Stimulated activated CD4-positive, alpha-beta T cell treated with anti-CD3 and anti-CD28 coated beads, Interleukin-15, amount 100 ng/mL, for 1 hour (primary cell): ENCODE measurements around the gene HSF4.

Experiments used
- DNase-seq, 2 donors: peaks; one replicate each; pipeline ENCODE4 v3.0.0-alpha.2; 2020; ENCODE audit warnings: low read depth in 1 of 2, low spot score in 1 of 2

Gene HSF4

DNA sequence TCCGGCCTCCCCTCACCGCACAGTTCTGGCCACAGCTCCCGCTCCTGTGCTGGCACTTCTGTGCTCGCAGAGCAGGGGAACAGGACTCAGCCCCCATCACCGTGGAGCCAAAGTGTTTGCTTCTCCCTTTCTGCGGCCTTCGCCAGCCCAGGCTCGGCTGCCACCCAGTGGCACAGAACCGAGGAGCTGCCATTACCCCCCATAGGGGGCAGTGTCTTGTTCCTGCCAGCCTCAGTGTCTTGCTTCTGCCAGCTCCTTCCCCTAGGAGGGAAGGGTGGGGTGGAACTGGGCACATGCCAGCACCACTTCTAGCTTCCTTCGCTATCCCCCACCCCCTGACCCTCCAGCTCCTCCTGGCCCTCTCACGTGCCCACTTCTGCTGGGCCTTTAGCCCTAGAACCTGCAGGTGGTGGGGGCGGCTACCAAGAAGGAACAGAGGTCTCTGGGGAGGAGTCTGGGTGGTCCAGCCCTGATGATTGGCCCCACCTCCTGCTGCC lies 33.7 kb downstream of the HSF4 start:
- no peak for DNase-seq

DNA sequence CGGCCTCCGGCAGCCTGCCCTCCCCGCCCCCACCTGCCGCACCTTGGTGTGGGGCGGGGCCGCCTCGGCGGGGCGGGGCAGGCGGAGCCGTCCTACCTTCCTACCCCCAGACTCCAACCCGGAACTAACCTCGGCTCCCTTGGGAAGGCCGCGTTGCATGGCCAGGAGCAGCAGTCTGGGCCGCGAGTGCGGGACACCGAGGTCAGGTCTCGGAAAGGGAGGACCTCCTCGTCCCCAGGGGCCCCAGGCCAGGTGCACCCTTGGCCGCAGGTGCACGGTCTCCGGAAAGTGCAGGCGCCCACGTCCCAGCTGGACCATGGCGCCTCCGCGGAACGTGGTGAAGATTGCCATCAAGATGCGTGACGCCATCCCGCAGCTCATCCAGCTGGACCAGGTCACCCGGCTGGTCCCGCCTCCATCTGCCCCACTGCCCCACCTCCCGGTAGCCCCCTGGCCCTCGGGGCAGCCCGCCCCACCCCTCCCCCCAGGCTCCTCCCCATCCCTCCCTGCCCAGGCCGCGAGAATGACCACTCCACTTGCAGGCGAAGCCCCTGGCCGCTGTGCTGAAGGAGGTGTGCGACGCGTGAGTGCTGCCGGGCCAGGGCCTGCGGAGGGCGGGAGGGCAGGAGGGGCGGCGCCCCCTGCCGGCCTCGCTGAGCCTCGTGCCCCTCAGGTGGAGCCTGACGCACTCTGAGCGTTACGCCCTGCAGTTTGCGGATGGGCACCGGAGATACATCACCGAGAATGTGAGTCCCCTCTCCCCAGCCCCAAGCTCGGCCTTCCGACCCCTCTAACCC lies 34.7 kb downstream of the HSF4 start, which contains the start of gene ELMO3:
TSS of gene ELMO3 (plus strand) at position 121 of the 797 bp plus-strand sequence. CDS start at position 317, 196 bp downstream.
- DNase-seq = no peak

DNA sequence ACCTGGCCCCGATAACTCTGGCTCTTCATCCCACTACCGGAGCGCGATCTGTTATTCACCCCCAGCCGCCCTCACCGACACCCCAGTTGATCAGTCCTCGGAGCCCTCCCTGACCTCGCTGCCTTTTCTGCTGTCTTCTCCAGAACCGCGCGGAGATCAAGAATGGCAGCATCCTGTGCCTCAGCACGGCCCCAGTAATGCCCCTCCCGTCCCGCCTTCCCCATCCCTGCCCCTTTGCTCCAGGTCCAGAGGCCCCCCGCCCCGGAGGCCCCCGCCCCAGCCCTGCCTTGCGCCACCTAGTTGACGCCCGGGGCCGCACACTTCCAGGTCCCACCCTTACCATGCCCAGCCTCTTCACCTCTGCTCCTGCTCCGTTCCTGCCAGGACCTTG lies 35.3 kb downstream of the HSF4 start:
- no peak for DNase-seq

DNA sequence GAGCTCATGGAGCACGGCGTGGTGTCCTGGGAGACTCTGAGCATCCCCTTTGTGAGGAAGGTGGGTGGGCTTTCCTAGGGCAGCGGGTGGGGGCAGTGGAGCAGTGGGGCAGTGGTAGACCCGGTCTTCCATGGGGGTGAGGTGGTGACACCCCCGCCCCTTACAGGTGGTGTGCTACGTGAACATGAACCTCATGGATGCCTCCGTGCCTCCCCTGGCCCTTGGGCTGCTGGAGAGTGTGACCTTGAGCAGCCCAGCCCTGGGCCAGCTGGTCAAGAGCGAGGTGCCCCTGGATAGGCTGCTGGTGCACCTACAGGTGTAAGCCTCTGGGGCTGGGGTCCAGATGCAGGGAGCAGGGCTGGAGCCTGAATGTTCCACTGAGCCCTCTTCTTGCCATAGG lies 35.9 kb downstream of the HSF4 start:
- DNase-seq = no peak

DNA sequence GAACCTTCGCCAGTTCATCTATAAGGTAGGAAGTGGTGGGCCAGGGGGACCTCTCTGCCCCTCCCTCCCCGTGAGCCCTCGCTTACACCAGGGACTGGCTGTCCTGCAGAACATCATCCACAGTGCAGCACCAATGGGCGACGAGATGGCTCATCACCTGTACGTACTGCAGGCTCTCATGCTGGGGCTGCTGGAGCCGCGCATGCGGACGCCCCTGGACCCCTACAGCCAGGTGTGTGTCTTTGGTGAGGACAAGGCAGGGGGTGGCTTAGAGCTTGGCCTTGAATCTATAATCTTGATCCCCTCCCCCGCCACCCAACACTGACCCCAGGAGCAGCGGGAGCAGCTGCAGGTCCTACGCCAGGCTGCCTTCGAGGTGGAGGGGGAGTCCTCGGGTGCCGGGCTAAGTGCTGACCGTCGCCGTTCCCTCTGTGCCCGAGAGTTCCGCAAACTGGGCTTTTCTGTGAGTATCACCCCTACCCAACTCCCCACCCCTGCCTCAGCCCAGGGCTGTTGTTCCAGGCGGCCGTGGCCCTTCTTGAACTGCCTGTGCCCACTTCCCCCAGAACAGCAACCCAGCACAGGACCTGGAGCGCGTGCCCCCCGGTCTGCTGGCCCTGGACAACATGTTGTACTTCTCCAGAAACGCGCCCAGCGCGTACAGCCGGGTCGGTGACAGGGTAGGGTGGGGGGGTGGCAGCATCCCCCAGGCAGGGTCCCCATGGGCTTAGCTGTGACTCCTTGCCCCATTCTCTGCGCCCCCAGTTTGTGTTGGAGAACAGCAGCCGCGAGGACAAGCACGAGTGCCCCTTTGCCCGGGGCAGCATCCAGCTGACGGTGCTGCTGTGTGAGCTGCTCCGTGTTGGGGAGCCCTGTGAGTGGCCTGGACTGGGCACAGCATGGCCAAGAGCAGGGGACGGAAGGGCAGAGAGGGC lies 37.1 kb downstream of the HSF4 start:
- DNase-seq = no peak

DNA sequence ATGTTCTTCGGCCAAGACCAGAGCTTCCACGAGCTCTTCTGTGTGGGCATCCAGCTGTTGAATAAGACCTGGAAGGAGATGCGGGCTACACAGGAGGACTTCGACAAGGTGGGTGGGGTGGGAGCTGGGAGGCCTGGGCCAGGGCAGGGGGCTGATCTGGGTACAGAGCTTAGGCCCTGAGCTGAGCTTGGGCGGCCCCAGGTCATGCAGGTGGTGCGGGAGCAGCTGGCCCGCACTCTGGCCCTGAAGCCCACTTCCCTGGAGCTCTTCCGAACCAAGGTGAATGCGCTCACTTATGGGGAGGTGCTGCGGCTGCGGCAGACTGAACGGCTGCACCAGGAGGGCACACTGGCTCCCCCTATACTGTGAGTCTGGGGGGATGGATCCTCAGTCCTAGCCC lies 37.9 kb downstream of the HSF4 start:
- no peak for DNase-seq

DNA sequence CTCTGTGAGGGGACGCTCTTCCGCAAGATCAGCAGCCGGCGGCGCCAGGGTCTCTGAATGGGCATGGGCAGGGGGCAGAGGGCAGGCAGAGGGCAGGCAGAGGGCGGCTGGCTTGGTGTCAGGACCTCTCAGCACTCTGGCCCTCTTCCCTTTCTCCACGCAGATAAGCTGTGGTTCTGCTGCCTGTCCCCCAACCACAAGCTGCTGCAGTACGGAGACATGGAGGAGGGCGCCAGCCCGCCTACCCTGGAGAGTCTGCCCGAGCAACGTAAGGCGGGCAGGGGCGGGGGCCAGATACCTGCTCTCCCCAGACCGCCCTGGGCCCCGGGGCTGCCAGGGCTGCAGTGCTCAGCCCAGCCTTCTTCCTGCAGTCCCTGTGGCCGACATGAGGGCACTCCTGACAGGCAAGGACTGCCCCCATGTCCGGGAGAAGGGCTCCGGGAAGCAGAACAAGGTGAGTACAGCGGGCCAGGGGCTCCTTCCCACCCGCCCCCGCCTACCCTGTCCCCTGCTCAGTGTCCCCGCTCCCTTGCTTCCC lies 38.5 kb downstream of the HSF4 start:
- no peak for DNase-seq

DNA sequence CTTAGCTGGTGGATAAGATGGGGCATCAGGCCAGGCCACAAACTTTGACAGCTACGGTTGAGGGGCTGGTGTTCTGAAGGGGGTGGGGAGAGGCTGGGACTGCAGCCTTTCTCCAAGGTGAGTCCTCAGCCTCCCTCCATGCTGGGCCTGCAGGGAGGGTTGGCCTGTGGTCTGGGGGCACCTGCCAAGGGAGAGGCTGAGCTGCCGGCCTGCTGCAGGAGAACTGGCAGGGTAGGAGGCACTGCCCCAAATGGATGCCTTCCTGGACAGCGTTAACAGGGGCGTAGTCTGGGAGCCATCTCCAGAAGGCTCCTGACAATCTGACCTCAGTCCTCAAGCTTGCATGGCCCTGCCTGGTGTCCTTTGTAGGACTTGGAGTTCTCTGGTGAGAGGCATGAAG lies 39.5 kb downstream of the HSF4 start:
- no peak for DNase-seq

DNA sequence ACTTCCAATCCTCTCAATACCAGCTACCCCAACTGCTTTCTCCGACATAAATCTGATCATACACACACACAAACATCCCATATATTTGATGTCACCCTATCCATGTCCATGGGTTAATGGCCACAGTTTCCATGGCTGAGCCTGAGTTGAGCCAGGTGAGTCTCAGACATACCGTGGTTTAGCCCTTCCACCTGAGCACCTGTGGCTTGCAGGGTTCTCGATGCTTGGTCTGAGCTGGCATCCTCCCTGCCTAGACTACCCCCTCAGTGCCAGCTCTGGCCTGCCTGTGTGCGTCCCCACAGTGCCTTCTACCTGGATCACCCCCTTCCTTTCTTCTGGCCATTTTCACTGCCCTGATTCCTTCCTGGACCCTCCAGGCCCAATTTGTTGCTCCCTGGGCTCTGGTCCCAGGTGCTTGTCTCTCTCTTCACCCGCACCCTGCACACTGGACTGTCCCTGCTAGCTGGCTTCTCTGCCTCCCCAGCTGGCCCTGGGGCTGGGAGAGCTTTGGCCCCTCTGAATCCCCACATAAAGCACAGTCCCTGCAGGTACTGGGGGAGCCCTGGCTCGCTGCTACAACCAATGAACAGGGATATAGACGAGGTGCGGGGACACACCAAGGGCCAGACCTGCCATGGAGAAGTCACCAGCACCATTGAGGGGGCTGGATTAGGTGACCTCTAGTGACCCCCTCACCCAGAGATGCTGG lies 41.7 kb downstream of the HSF4 start:
- DNase-seq = no peak

DNA sequence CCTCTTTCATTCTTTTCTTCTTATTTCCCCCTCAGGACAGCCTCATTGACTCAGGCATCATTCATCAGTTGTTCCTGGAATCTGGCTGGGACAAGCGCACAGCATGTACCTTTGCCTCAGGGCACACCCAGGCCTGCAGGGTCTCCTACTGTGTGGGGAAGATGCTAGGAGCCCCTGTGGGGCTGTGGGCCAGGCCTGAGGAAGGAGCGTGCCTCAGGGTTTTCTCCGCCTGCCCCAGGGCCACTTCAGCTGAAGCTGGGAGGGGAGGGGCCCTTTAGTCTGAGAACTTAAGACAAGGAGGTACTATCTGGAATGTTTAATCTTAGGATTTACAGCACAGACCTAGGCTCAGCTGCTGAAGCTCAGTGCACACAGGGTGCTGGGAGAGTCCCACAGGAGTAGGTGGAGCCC lies 42.3 kb downstream of the HSF4 start:
- no peak for DNase-seq

DNA sequence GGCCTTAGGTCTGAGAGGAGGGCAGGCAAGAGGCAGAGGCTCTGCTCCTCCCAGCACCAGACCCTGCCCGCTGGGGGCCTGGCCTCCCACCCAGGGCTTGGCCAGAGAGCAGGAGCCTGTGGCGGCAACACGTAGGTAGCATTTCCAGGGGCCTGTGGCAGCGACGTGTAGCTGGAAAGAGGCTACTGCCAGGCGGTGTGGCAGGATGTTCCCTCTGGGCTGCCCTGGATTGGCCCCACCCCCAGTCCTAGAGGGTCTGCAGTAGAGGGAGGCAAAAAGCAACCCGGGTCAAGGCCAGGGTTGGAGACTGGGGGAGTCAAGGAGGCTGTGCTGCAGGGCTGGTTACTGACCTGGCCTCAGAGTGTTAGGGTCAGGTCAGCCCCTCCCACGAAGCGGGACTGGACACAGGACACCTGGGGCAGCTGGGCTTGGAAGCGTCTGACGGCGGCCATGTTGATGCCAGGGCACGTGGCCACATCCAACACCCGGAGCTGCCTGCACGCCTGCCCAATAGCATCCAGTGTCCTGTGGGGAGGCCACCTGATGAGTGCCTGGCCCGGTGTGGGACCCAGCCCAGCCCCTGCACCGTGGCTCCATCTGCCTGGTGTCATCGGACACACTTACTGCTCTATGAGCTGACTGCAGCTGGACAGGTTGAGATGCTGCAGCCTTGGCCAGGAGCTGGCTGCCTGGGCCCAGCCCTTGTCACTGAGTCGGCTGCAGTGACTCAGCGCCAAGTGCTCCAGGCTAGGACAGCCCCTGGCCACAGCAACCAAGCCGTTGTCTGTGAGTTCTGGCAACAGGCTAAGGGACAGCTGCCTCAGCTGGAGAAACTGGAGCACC lies 42.9 kb downstream of the HSF4 start:
- no peak for DNase-seq

DNA sequence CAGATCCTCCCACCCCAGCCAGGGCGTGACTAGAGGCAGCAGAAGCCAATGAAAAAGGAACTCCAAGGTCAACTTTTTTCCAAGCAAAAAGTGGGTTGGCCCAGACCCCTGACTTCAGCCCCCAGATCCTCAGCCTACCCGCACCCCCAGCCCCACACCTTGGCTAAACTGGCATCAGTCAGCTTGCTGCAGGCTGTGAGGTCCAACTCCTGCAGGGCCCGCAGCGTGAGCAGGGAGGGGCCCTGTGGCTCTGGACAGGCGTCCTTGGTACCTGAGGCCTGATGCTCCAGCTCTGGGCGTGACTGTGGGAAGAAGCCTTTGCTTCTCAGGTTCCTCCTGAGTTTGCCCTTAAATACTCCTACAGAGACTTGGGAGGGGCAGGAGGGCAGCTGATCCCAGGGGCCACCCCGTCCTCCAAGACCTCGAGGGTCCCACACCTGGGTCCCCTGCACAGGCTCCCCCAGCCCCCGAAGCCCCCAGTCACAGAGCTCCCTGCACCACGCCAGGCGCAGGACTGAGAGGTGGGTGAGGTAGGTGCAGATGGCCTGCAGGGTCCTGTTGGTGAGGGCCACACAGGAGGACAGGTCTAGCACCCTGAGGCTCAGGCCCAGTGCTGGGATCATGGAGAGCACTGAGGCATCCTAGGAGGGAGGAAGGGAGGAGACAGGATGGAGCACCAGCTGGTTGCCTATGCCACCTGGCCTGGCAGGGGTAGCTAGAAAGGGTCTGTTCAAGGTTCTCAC lies 43.8 kb downstream of the HSF4 start:
- DNase-seq = no peak

DNA sequence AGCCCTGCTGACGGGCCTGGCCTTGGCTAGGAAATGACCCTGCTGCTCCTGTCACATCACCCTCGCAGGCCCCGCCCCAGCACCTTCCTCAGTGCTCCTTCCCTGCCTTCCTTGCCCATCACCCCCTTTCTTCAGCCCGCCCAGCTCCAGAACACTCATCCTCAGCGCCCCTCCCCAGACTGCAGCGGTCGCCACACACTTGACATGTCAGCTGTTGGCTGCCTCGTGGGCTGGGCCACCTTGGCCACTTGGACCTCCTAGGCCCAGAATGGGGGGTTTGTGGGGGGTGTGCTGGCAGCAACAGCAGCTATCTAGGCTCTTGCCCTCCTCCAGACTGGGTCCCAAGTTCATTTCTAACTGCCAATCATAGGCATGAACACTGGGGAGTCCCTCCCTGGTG lies 45.0 kb downstream of the HSF4 start:
- DNase-seq = no peak

DNA sequence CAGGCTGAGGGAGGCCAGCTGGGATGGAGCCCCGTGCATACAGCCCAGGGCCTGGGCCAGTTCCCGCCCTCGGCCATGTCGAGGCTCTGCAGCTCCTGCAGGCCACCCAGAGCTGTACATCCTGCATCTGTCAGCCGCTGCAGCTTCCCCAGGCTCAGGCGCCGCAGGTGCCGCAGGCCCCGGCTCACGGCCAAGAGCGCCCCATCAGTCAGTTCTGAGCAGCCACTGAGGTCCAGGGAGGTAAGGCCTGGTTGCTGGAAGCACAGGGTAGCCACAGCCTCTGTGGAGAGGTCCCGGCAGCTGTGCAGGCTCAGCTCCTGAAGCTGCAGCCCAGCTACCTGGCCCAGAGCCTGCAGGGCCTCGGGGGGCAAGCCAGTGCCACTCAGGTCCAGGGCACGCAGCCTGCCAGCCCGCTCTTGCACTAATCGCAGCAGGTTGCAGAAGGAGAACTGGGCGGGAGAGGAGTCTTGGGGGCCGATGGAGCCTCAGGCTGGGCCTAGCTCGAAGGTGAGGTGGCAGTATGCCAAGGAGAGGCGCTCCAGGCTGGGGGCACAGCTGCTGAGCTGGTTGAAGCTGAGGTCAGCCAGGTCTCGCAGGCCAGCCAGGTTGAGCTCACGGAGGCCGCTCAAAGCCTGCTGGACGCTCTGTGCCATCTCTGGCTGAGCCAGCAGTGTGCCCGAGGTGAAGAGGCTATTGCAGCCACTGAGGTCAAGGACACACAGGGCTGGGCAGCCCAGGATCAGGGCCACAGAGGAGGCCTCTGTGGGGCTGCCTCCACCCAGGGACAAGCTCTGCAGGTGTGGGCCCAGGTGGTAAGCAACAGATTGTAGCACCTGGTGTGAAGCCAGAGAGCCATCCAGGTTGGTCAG lies 45.8 kb downstream of the HSF4 start:
- no peak for DNase-seq

DNA sequence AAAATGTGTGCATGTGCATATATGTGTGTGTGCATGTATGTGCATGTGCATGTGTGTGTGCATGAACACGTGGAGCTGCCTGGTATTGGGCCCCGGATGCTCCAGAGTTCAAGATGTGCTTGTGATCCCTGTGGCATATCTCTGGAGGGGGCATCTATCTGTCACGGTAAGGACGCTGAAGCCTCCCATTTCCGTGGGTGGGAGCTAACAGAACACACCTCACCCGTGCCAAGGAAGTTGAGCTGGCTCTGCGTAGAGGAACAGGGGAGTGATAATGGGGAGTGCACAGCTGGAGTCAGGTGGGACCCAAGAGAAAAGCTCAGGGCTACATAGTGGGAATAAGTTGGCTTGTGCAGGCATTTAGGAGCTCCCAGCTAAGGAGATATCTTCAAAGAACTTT lies 47.1 kb downstream of the HSF4 start:
- no peak for DNase-seq

DNA sequence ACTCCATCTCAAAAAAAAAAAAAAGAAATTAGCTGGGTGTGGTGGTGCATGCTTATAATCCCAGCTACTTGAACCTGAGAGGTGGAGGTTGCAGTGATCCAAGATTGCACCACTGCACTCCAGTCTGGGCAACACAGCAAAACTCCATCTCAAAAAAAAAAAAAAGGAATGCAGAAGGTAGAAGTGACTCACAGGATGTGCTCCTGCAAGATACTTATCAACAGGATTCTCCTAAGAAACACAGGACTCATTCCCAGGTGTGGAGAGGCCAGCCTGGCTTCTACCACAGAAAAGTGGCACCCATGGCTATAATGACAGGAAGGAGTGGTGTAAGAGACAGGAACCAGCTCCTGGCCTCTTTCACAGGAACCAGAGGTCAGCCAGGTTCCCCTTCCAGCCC lies 48.2 kb downstream of the HSF4 start:
- DNase-seq = no peak

DNA sequence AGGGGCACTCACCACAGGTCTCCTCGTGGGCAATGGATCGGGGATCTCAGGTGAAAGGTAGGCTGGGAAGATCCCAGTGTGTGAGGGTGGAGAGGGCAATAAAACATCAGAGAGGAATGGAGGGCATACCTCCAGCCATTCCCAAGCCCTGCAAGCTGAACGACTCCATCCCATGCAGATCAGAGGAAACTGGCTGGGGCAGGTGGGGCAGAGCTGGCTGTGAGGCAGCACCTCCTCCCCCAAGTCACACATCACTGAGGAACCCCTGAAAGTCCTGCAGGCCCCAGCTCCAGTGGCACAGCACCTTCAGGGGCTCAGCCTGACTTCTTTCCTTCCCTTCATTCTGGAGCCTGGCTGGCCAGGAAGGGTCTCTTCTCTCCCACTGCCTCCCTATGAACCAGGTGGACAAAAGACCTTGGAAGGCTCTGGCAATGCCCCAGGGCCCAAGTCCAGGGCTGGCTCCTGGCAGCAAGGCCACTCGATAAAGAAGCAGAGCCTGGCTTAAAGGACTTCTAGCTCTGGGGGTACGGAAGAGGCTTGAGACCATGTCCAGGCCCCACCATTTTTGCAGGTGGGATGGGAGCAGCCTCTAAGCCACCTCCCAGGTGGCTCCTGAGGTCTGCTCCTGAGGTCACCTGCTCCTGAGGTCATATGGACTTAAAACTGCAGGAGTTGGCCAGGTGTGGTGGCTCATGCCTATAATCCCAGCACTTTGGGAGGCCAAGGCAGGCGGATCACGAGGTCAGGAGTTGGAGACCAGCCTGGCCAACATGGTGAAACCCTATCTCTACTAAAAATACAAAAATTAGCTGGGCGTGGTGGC lies 48.9 kb downstream of the HSF4 start:
- DNase-seq = no peak

DNA sequence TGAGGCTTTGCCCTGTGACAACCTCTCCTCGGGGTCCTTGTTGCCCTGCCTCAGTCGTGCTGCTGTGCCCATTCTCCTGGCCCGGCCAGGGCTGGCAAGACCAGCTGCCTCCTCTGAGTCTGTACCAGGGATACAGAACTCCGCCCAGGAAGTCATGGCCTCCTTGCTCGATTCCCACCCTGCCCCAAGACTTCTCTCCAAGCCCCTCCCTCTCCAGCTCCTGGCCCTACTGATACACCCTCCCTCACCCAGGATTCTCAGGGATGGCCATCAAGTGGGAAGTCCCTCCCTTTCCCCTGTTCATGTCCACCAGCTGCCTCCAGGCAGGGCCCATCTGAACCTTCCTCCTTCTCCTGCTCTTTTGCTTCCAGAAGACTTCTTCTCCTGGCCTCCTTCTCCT lies 51.2 kb downstream of the HSF4 start:
- no peak for DNase-seq
